H9 (cell line): Measurements from ENCODE around the gene PDGFRB. TPM values are rescaled to one million over a fixed set of nuclear protein-coding genes. Genes with fewer than 3 reads are reported as not detected.

ENCODE experiments used
- DNase-seq: peaks from one replicate; pipeline ENCODE4 v3.0.0-alpha.2; 2017
- H2AFZ ChIP-seq: one replicate; pipeline ENCODE4 v1.6.1; 2013; ENCODE audit warnings: mild to moderate bottlenecking, low read length, control low read depth, moderate library complexity
- H2AK5ac ChIP-seq: 2 replicates; pipeline ENCODE4 v1.6.1; 2013; ENCODE audit warnings: low read length, control low read depth, mixed read lengths; ENCODE audit not compliant: insufficient read length
- H2BK120ac ChIP-seq: one replicate; pipeline ENCODE4 v1.6.1; 2013; ENCODE audit warnings: low read depth, mild to moderate bottlenecking, low read length, control low read depth, inconsistent platforms; ENCODE audit not compliant: poor library complexity, severe bottlenecking
- H2BK12ac ChIP-seq: 2 replicates; pipeline ENCODE4 v1.6.1; 2013; ENCODE audit warnings: low read length, control low read depth, mixed read lengths, low read depth; ENCODE audit not compliant: insufficient read length
- H2BK15ac ChIP-seq: 2 replicates; pipeline ENCODE4 v1.6.1; 2013; ENCODE audit warnings: low read depth, low read length, control low read depth
- H2BK20ac ChIP-seq: one replicate; pipeline ENCODE4 v1.6.1; 2013; ENCODE audit warnings: low read depth, mild to moderate bottlenecking, low read length, control low read depth, inconsistent platforms; ENCODE audit not compliant: poor library complexity, severe bottlenecking
- H2BK5ac ChIP-seq: 2 replicates; pipeline ENCODE4 v1.6.1; 2013; ENCODE audit warnings: low read length, control low read depth, mixed read lengths; ENCODE audit not compliant: insufficient read length
- H3K14ac ChIP-seq: 2 replicates; pipeline ENCODE4 v1.6.1; 2013; ENCODE audit warnings: low read length, control low read depth; ENCODE audit not compliant: insufficient read depth
- H3K18ac ChIP-seq: 2 replicates; pipeline ENCODE4 v1.6.1; 2013; ENCODE audit warnings: low read depth, mild to moderate bottlenecking, mixed read lengths, low read length, control low read depth; ENCODE audit not compliant: insufficient read length
- H3K23ac ChIP-seq: 2 replicates; pipeline ENCODE4 v1.6.1; 2013; ENCODE audit warnings: low read length, control low read depth, mixed read lengths, low read depth; ENCODE audit not compliant: insufficient read length
- H3K23me2 ChIP-seq: 2 replicates; pipeline ENCODE4 v1.6.1; 2013; ENCODE audit warnings: low read depth, mild to moderate bottlenecking, mixed read lengths, low read length, control low read depth; ENCODE audit not compliant: insufficient read length, poor library complexity, severe bottlenecking
- H3K27ac ChIP-seq: 2 replicates; pipeline ENCODE4 v1.5.1; 2013; ENCODE audit warnings: low read length, control low read depth, mixed read lengths, low read depth; ENCODE audit not compliant: insufficient read length
- H3K27me3 ChIP-seq: 2 replicates; pipeline ENCODE4 v1.6.1; 2013; ENCODE audit warnings: low read length, control low read depth, inconsistent platforms; ENCODE audit not compliant: insufficient read depth
- H3K4ac ChIP-seq: 2 replicates; pipeline ENCODE4 v1.6.1; 2013; ENCODE audit warnings: low read depth, mild to moderate bottlenecking, control low read depth, inconsistent platforms, low read length, moderate library complexity
- H3K4me1 ChIP-seq: 2 replicates; pipeline ENCODE4 v1.6.1; 2013; ENCODE audit warnings: low read length, control low read depth, inconsistent platforms; ENCODE audit not compliant: insufficient read depth
- H3K4me2 ChIP-seq: 2 replicates; pipeline ENCODE4 v1.6.1; 2013; ENCODE audit warnings: low read length, control low read depth, mixed read lengths; ENCODE audit not compliant: insufficient read length, insufficient read depth
- H3K56ac ChIP-seq: 2 replicates; pipeline ENCODE4 v1.6.1; 2013; ENCODE audit warnings: low read depth, mild to moderate bottlenecking, mixed read lengths, low read length, control low read depth; ENCODE audit not compliant: insufficient read length
- H3K79me1 ChIP-seq: 2 replicates; pipeline ENCODE4 v1.6.1; 2013; ENCODE audit warnings: low read depth, mild to moderate bottlenecking, moderate library complexity, low read length, control low read depth, inconsistent platforms; ENCODE audit not compliant: insufficient read depth, poor library complexity, severe bottlenecking
- H3K79me2 ChIP-seq: 2 replicates; pipeline ENCODE4 v1.6.1; 2013; ENCODE audit warnings: low read length, control low read depth, inconsistent platforms; ENCODE audit not compliant: insufficient read depth
- H3K9ac ChIP-seq: 2 replicates; pipeline ENCODE4 v1.6.1; 2013; ENCODE audit warnings: low read length, control low read depth, mixed read lengths; ENCODE audit not compliant: insufficient read length; ENCODE audit errors: extremely low read depth
- H3K9me3 ChIP-seq: one replicate; pipeline ENCODE4 v1.6.1; 2013; ENCODE audit warnings: low read depth, low read length, inconsistent platforms; ENCODE audit not compliant: control insufficient read depth
- H3T11ph ChIP-seq: one replicate; pipeline ENCODE4 v1.6.1; 2013; ENCODE audit warnings: mild to moderate bottlenecking, low read length, control low read depth, inconsistent platforms
- H4K20me1 ChIP-seq: one replicate; pipeline ENCODE4 v1.6.1; 2013; ENCODE audit not compliant: control insufficient read depth, insufficient read length, insufficient read depth
- H4K5ac ChIP-seq: 2 replicates; pipeline ENCODE4 v1.6.1; 2013; ENCODE audit warnings: low read depth, mild to moderate bottlenecking, mixed read lengths, low read length, control low read depth; ENCODE audit not compliant: insufficient read length
- H4K8ac ChIP-seq: replicated peaks from 2 replicates; pipeline ENCODE4 v1.6.1; 2013; ENCODE audit warnings: low read length, control low read depth, mixed read lengths, low read depth; ENCODE audit not compliant: insufficient read length
- H4K91ac ChIP-seq: 2 replicates; pipeline ENCODE4 v1.6.1; 2013; ENCODE audit warnings: low read depth, mild to moderate bottlenecking, moderate library complexity, mixed read lengths, low read length, control low read depth; ENCODE audit not compliant: insufficient read length
- H3K27ac Mint-ChIP-seq, 3 experiments: 2 replicates in 2 of 3; 3 replicates in 1 of 3; pipeline ENCODE4 v1.8.0; 2020 to 2021; ENCODE audit warnings: mixed read lengths in 3 of 3, mild to moderate bottlenecking in 1 of 3, moderate library complexity in 1 of 3
- H3K27me3 Mint-ChIP-seq: 2 replicates; pipeline ENCODE4 v1.8.0; 2021; ENCODE audit warnings: low read depth, mild to moderate bottlenecking, moderate library complexity, mixed read lengths
- H3K36me3 Mint-ChIP-seq, 3 experiments: 2 replicates in 2 of 3; 3 replicates in 1 of 3; pipeline ENCODE4 v1.8.0; 2020 to 2021; ENCODE audit warnings: low read depth in 3 of 3, mixed read lengths in 3 of 3; ENCODE audit not compliant: insufficient read depth in 1 of 3
- H3K4me1 Mint-ChIP-seq, 2 experiments: 2 replicates each; pipeline ENCODE4 v1.8.0; 2020; ENCODE audit warnings: mixed read lengths in 2 of 2
- H3K4me3 Mint-ChIP-seq, 2 experiments: 2 replicates in 1 of 2; 3 replicates in 1 of 2; pipeline ENCODE4 v1.8.0; 2020 to 2021; ENCODE audit warnings: mild to moderate bottlenecking in 2 of 2, mixed read lengths in 2 of 2, moderate library complexity in 1 of 2
- H3K9me3 Mint-ChIP-seq, 2 experiments: 2 replicates in 1 of 2; 3 replicates in 1 of 2; pipeline ENCODE4 v1.8.0; 2020; ENCODE audit warnings: mild to moderate bottlenecking in 2 of 2, mixed read lengths in 2 of 2, moderate library complexity in 1 of 2
- CTCF ChIP-seq: fragments of 200-600 bp; sonication (generic); conservative IDR thresholded peaks from 3 replicates; pipeline ENCODE4 v1.8.0; 2021; ENCODE audit warnings: antibody characterized with exemption, mild to moderate bottlenecking
- WGBS: extraction: QIAGEN DNeasy Blood & Tissue Kit; methylation state at CpG from one replicate; pipeline ENCODE4 v1.1.7; 2013; ENCODE audit warnings: missing lambda C conversion rate, low lambda C conversion rate, mixed read lengths; ENCODE audit not compliant: insufficient read length; ENCODE audit errors: extremely low coverage; 5-methylcytosine and 5-hydroxymethylcytosine counted together
- total RNA-seq: library from RNA; stranded (reverse); gene quantifications from 2 replicates; pipeline ENCODE4 v1.2.1, GENCODE V29; 2021

PDGFRB gene
- total RNA-seq, 1 experiment from 2014 or later, result 2.2 TPM

GRCh38 chr5:150135557-150136304, 19.9 kb downstream of the PDGFRB start:
- no peak overlapping the region for H3K27ac Mint-ChIP-seq
- Histone ChIP-seq H4K20me1 (peaks cover 2% of the 10 kb centered on the region), H3K9ac (no peak overlapping the region), H2BK120ac (no peak overlapping the region), H3K14ac (no peak overlapping the region), H2BK20ac (no peak overlapping the region), H3K4me1 (peaks cover 17% of the 10 kb centered on the region; the same call in 1 of the 2 replicates), H2BK5ac (no peak overlapping the region), H2BK12ac (no peak overlapping the region), H3K27me3 (no peaks in the 10 kb centered on the region), H2AK5ac (no peak overlapping the region), H4K8ac (no peak overlapping the region), H3K4me2 (no peak overlapping the region), H3K79me2 (no peaks in the 10 kb centered on the region), H3T11ph (no peak overlapping the region), H3K56ac (no peak overlapping the region), H4K91ac (no peak overlapping the region), H2BK15ac (no peak overlapping the region), H3K4ac (no peak overlapping the region), H3K27ac (no peak overlapping the region), H3K23me2 (no peaks in the 10 kb centered on the region), H3K23ac (no peak overlapping the region), H3K18ac (no peak overlapping the region), H2AFZ (no peak overlapping the region), H3K9me3 (no peaks in the 10 kb centered on the region), H3K79me1 (no peaks in the 10 kb centered on the region), H4K5ac (no peak overlapping the region)
- H3K9me3 Mint-ChIP-seq, result no peaks in the 10 kb centered on the region
- WGBS, result no CpG with 5 or more reads among the region's 21 CpGs
- no peak for DNase-seq
- H3K4me3 Mint-ChIP-seq, result no peak overlapping the region
- no peak for TF ChIP-seq CTCF
- H3K27me3 Mint-ChIP-seq, result peaks cover 66% of the 10 kb centered on the region
- H3K36me3 Mint-ChIP-seq, result no peaks in the 10 kb centered on the region
- H3K4me1 Mint-ChIP-seq, result peaks cover 44 to 54% of the 10 kb centered on the region in 2 experiments
